Stimulated activated effector memory CD8-positive, alpha-beta T cell treated with anti-CD3 and anti-CD28 coated beads, Interleukin-12 subunit alpha, Interleukin-12 subunit beta, amount 100 ng/mL, for 72 hours (primary cell): ENCODE results near the gene MAP7.
"Not testable (repeated sequence)": the region's sequence is repeated elsewhere in the genome, so short reads cannot be mapped to it uniquely, and the experiment has no call there.

Experiments used
- ATAC-seq: fragments of 150-1000 bp; cut with Tn5 transposase; 2 replicates; pipeline ENCODE4 v1.10.0; 2021
- DNase-seq, 2 donors: peaks; one replicate each; pipeline ENCODE4 v3.0.0; 2021 to 2022; ENCODE audit warnings: low spot score in 2 of 2
- H3K27ac Mint-ChIP-seq: one replicate; pipeline ENCODE4 v1.8.0; 2022; ENCODE audit warnings: mild to moderate bottlenecking, mixed read lengths
- H3K36me3 Mint-ChIP-seq: one replicate; pipeline ENCODE4 v1.8.0; 2022; ENCODE audit warnings: mild to moderate bottlenecking, mixed read lengths
- H3K4me1 Mint-ChIP-seq: one replicate; pipeline ENCODE4 v1.8.0; 2022; ENCODE audit warnings: mixed read lengths
- H3K4me3 Mint-ChIP-seq: one replicate; pipeline ENCODE4 v1.8.0; 2022; ENCODE audit warnings: mild to moderate bottlenecking, mixed read lengths
- H3K9me3 Mint-ChIP-seq: one replicate; pipeline ENCODE4 v1.8.0; 2022; ENCODE audit warnings: mixed read lengths

Gene MAP7

GRCh38 chr6:136489689-136490033, 60.6 kb downstream of the MAP7 start:
- H3K4me1 Mint-ChIP-seq, H3K27ac Mint-ChIP-seq, DNase-seq, H3K36me3 Mint-ChIP-seq, H3K4me3 Mint-ChIP-seq, ATAC-seq, H3K9me3 Mint-ChIP-seq: not testable (repeated sequence)

GRCh38 chr6:136487759-136488425, 62.3 kb downstream of the MAP7 start:
- Mint-ChIP-seq H3K36me3 (no peaks in the 10 kb centered on the region), H3K27ac (no peak overlapping the region), H3K4me3 (no peak overlapping the region), H3K4me1 (no peaks in the 10 kb centered on the region), H3K9me3 (no peaks in the 10 kb centered on the region)
- ATAC-seq (no peak), DNase-seq (no peak)

GRCh38 chr6:136486357-136486756, 63.9 kb downstream of the MAP7 start:
- ATAC-seq = no peak

GRCh38 chr6:136483906-136484305, 66.3 kb downstream of the MAP7 start:
- no peaks in the 10 kb centered on the region for H3K4me1 Mint-ChIP-seq
- H3K36me3 Mint-ChIP-seq = no peaks in the 10 kb centered on the region
- peaks cover 2% of the 10 kb centered on the region for H3K9me3 Mint-ChIP-seq
- no peak for DNase-seq
- H3K4me3 Mint-ChIP-seq = no peak overlapping the region
- no peak overlapping the region for H3K27ac Mint-ChIP-seq
- ATAC-seq = no peak

More at GRCh38 chr6:136486357-136486756, 63.9 kb downstream of the MAP7 start:
- H3K4me1 Mint-ChIP-seq = no peaks in the 10 kb centered on the region
- H3K36me3 Mint-ChIP-seq = no peaks in the 10 kb centered on the region
- H3K27ac Mint-ChIP-seq = no peak overlapping the region
- no peaks in the 10 kb centered on the region for H3K9me3 Mint-ChIP-seq
- no peak overlapping the region for H3K4me3 Mint-ChIP-seq
- no peak for DNase-seq

GRCh38 chr6:136483005-136483404, 67.2 kb downstream of the MAP7 start:
- not testable (repeated sequence) for H3K36me3 Mint-ChIP-seq, H3K27ac Mint-ChIP-seq, ATAC-seq, H3K9me3 Mint-ChIP-seq, DNase-seq, H3K4me3 Mint-ChIP-seq, H3K4me1 Mint-ChIP-seq

- Mint-ChIP-seq H3K4me1 (no peaks in the 10 kb centered on the region), H3K27ac (no peak overlapping the region), H3K4me3 (no peak overlapping the region), H3K9me3 (peaks cover 4% of the 10 kb centered on the region), H3K36me3 (no peaks in the 10 kb centered on the region)
- no peak for ATAC-seq
- no peak for DNase-seq
Observed at GRCh38 chr6:136477548-136477947, 72.7 kb downstream of the MAP7 start.

GRCh38 chr6:136475686-136476085, 74.5 kb downstream of the MAP7 start:
- no peaks in the 10 kb centered on the region for H3K36me3 Mint-ChIP-seq
- H3K4me3 Mint-ChIP-seq = no peak overlapping the region
- no peak overlapping the region for H3K27ac Mint-ChIP-seq
- no peak for ATAC-seq
- no peaks in the 10 kb centered on the region for H3K4me1 Mint-ChIP-seq
- DNase-seq = no peak
- H3K9me3 Mint-ChIP-seq = peaks cover 2% of the 10 kb centered on the region

GRCh38 chr6:136474241-136474640, 76.0 kb downstream of the MAP7 start:
- no peak for ATAC-seq
- H3K36me3 Mint-ChIP-seq = no peaks in the 10 kb centered on the region
- DNase-seq = no peak
- peaks cover 2% of the 10 kb centered on the region for H3K9me3 Mint-ChIP-seq
- peaks cover 3% of the 10 kb centered on the region for H3K4me1 Mint-ChIP-seq
- H3K4me3 Mint-ChIP-seq = no peak overlapping the region
- H3K27ac Mint-ChIP-seq = no peak overlapping the region

GRCh38 chr6:136471922-136472321, 78.3 kb downstream of the MAP7 start:
- DNase-seq = no peak
- H3K9me3 Mint-ChIP-seq = no peaks in the 10 kb centered on the region
- H3K36me3 Mint-ChIP-seq = no peaks in the 10 kb centered on the region
- H3K4me3 Mint-ChIP-seq = no peak overlapping the region
- H3K4me1 Mint-ChIP-seq = peaks cover 6% of the 10 kb centered on the region
- no peak for ATAC-seq
- H3K27ac Mint-ChIP-seq = no peak overlapping the region

GRCh38 chr6:136471372-136471771, 78.8 kb downstream of the MAP7 start:
- DNase-seq (no peak), ATAC-seq (no peak)
- Mint-ChIP-seq H3K9me3 (no peaks in the 10 kb centered on the region), H3K4me3 (no peak overlapping the region), H3K27ac (no peak overlapping the region), H3K36me3 (no peaks in the 10 kb centered on the region), H3K4me1 (peaks cover 6% of the 10 kb centered on the region)

- Mint-ChIP-seq H3K4me1 (peaks cover 6% of the 10 kb centered on the region), H3K4me3 (no peak overlapping the region), H3K27ac (no peak overlapping the region), H3K36me3 (no peaks in the 10 kb centered on the region), H3K9me3 (no peaks in the 10 kb centered on the region)
- no peak for ATAC-seq
- DNase-seq = no peak
Observed at GRCh38 chr6:136470044-136470443, 80.2 kb downstream of the MAP7 start.

GRCh38 chr6:136469154-136469553, 81.1 kb downstream of the MAP7 start:
- no peaks in the 10 kb centered on the region for H3K36me3 Mint-ChIP-seq
- no peak for DNase-seq
- H3K27ac Mint-ChIP-seq = no peak overlapping the region

GRCh38 chr6:136468711-136469110, 81.5 kb downstream of the MAP7 start:
- no peaks in the 10 kb centered on the region for H3K36me3 Mint-ChIP-seq
- no peak for DNase-seq
- H3K27ac Mint-ChIP-seq = no peak overlapping the region
- H3K4me1 Mint-ChIP-seq = peaks cover 6% of the 10 kb centered on the region
- H3K4me3 Mint-ChIP-seq = no peak overlapping the region
- ATAC-seq = no peak
- H3K9me3 Mint-ChIP-seq = no peaks in the 10 kb centered on the region

More at GRCh38 chr6:136469154-136469553, 81.1 kb downstream of the MAP7 start:
- ATAC-seq = no peak
- Mint-ChIP-seq H3K9me3 (no peaks in the 10 kb centered on the region), H3K4me3 (no peak overlapping the region), H3K4me1 (peaks cover 6% of the 10 kb centered on the region)

GRCh38 chr6:136467186-136467585, 83.0 kb downstream of the MAP7 start:
- no peaks in the 10 kb centered on the region for H3K36me3 Mint-ChIP-seq
- H3K4me1 Mint-ChIP-seq = peaks cover 6% of the 10 kb centered on the region
- no peak overlapping the region for H3K4me3 Mint-ChIP-seq
- no peak overlapping the region for H3K27ac Mint-ChIP-seq
- DNase-seq = no peak
- no peak for ATAC-seq
- H3K9me3 Mint-ChIP-seq = no peaks in the 10 kb centered on the region

GRCh38 chr6:136466777-136467176, 83.4 kb downstream of the MAP7 start:
- Mint-ChIP-seq H3K4me1 (peaks cover 6% of the 10 kb centered on the region), H3K9me3 (no peaks in the 10 kb centered on the region), H3K36me3 (no peaks in the 10 kb centered on the region), H3K27ac (no peak overlapping the region), H3K4me3 (no peak overlapping the region)
- no peak for DNase-seq
- no peak for ATAC-seq

GRCh38 chr6:136465766-136466303, 84.4 kb downstream of the MAP7 start:
- H3K27ac Mint-ChIP-seq = no peak overlapping the region
- H3K4me3 Mint-ChIP-seq = no peak overlapping the region
- peaks cover 6% of the 10 kb centered on the region for H3K4me1 Mint-ChIP-seq
- H3K36me3 Mint-ChIP-seq = no peaks in the 10 kb centered on the region
- ATAC-seq (no peak), DNase-seq (no peak)
- no peaks in the 10 kb centered on the region for H3K9me3 Mint-ChIP-seq
